ENCODE measurements around the gene ADCY5.

DNA sequence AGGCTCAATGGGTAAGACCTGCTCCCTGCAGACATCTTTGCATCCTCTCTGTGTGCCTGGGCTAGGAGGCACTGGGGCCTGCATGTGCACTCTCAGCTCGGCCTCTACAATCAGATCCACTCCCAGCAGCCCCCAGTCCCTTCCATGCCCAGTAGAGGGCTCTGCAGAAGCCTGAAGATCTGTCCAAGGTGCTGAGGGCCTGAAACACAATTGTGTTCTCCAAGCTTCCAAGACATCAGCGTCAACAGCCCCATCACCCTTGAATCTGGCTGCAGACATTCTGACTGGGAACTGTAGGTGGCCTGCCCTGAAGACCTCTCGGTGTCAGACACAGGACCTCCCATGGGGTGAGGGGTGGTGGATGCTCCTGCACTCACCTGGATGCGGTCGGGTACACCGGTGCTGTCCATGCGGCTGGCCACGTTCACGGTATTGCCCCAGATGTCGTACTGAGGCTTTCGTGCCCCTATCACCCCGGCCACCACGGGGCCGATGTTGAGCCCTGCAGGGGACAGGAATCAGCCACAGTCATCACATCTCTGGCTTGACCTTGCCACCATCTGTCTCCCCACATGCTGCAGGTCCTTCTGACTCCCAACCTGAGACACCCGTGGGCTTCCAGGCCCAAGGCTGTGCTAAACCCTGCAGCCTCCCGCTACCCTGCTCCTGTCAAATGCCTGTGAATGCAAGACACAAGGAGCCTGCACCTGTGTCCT, 162.4 kb downstream of the ADCY5 start:
- TF ChIP-seq RAD21 (IDR thresholded peaks at IDR 0.05) (peak in 1 of 2 donors; percentile 64), YY1 (IDR thresholded peaks at IDR 0.05) (no peak), FOXA1 (IDR thresholded peaks at IDR 0.05) (no peak)
- TF ChIP-seq, protein P1, sequence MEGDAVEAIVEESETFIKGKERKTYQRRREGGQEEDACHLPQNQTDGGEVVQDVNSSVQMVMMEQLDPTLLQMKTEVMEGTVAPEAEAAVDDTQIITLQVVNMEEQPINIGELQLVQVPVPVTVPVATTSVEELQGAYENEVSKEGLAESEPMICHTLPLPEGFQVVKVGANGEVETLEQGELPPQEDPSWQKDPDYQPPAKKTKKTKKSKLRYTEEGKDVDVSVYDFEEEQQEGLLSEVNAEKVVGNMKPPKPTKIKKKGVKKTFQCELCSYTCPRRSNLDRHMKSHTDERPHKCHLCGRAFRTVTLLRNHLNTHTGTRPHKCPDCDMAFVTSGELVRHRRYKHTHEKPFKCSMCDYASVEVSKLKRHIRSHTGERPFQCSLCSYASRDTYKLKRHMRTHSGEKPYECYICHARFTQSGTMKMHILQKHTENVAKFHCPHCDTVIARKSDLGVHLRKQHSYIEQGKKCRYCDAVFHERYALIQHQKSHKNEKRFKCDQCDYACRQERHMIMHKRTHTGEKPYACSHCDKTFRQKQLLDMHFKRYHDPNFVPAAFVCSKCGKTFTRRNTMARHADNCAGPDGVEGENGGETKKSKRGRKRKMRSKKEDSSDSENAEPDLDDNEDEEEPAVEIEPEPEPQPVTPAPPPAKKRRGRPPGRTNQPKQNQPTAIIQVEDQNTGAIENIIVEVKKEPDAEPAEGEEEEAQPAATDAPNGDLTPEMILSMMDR (IDR thresholded peaks at IDR 0.05; ENCODE audit: low read depth, low read length, missing input control) = peak; percentile 50
- TF ChIP-seq, protein P2, sequence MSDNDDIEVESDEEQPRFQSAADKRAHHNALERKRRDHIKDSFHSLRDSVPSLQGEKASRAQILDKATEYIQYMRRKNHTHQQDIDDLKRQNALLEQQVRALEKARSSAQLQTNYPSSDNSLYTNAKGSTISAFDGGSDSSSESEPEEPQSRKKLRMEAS (IDR thresholded peaks at IDR 0.05) = no peak

Data from liver (tissue), 3 donors.